ENCODE data around the gene SEC14L1.

- TF ChIP-seq ETV6 (CRISPR knock-in tag; IDR thresholded peaks at IDR 0.05) (no peak), TEAD4 (CRISPR knock-in tag; IDR thresholded peaks at IDR 0.05) (no peak), CTCF (IDR thresholded peaks at IDR 0.05) (no peak), FOXK1 (CRISPR knock-in tag; IDR thresholded peaks at IDR 0.05) (no peak), ZNF317 (CRISPR knock-in tag; IDR thresholded peaks at IDR 0.05; ENCODE audit: borderline replicate concordance, low read depth) (no peak), ESRRA (CRISPR knock-in tag; IDR thresholded peaks at IDR 0.05; ENCODE audit: borderline replicate concordance) (no peak), E2F5 (CRISPR knock-in tag; IDR thresholded peaks at IDR 0.05) (no peak)
Observed at GRCh38 chr17:77185137-77185536, 44.4 kb downstream of the SEC14L1 start.

All from WTC11 (cell line).